GM19463 (cell line): Measurements from ENCODE around the gene ASXL1.
"Not testable (repeated sequence)": the region's sequence is repeated elsewhere in the genome, so short reads cannot be mapped to it uniquely, and the experiment has no call there.

Experiments
- ATAC-seq: cut with Tn5 transposase; IDR thresholded peaks from one replicate; pipeline ENCODE4 v1.9.1; 2021; ENCODE audit warnings: mild to moderate bottlenecking, moderate library complexity; ENCODE audit not compliant: unreplicated experiment

Gene ASXL1

GRCh38 chr20:32463642-32464400 is 105.7 kb downstream of the ASXL1 start:
- no peak for ATAC-seq

- ATAC-seq = no peak
Measured at GRCh38 chr20:32464401-32465091, 106.4 kb downstream of the ASXL1 start.

- no peak for ATAC-seq
Measured at GRCh38 chr20:32465092-32465900, 107.2 kb downstream of the ASXL1 start.

- ATAC-seq = not testable (repeated sequence)
Measured at GRCh38 chr20:32465901-32466675, 108.0 kb downstream of the ASXL1 start.

GRCh38 chr20:32466739-32467505 is 108.8 kb downstream of the ASXL1 start:
- no peak for ATAC-seq

GRCh38 chr20:32467506-32468312 is 109.6 kb downstream of the ASXL1 start:
- ATAC-seq = no peak

- no peak for ATAC-seq
Measured at GRCh38 chr20:32468313-32468640, 110.1 kb downstream of the ASXL1 start.

- no peak for ATAC-seq
Measured at GRCh38 chr20:32468860-32469259, 110.7 kb downstream of the ASXL1 start.

GRCh38 chr20:32470025-32470861 is 112.1 kb downstream of the ASXL1 start:
- no peak for ATAC-seq

GRCh38 chr20:32470940-32471339 is 112.8 kb downstream of the ASXL1 start:
- no peak for ATAC-seq

GRCh38 chr20:32472581-32473207 is 114.6 kb downstream of the ASXL1 start:
- no peak for ATAC-seq

GRCh38 chr20:32473231-32474008 is 115.3 kb downstream of the ASXL1 start:
- ATAC-seq = no peak

GRCh38 chr20:32474009-32474716 is 116.0 kb downstream of the ASXL1 start:
- no peak for ATAC-seq

GRCh38 chr20:32474717-32474966 is 116.5 kb downstream of the ASXL1 start:
- ATAC-seq = no peak

- ATAC-seq = peak; percentile 69
Measured at GRCh38 chr20:32474967-32475811, 117.1 kb downstream of the ASXL1 start.
